Measurements from ENCODE around the gene POLR2E.

- TF ChIP-seq CTCF (IDR thresholded peaks at IDR 0.05) (no peak), POLR2A (IDR thresholded peaks at IDR 0.05) (no peak)
Measured at GRCh38 chr19:1088416-1089010, 6.7 kb downstream of the POLR2E start.
